Liver (tissue), 9 donors: ENCODE results near the gene CFAP69. TPM values are rescaled to one million over a fixed set of nuclear protein-coding genes. Genes with fewer than 3 reads are reported as not detected.
A peak's percentile ranks its signal among the peaks of the same experiment; 100 is the strongest.

Experiments
- DNase-seq: peaks from one replicate; pipeline ENCODE4 v3.0.0-alpha.2; 2017; ENCODE audit warnings: low spot score
- H3K27ac ChIP-seq, 2 donors: one replicate each; pipeline ENCODE4 v1.7.0; 2013; ENCODE audit warnings: inconsistent platforms in 2 of 2, low read length in 2 of 2, control low read depth in 1 of 2, low read depth in 1 of 2, mild to moderate bottlenecking in 1 of 2
- H3K27me3 ChIP-seq, 4 donors: one replicate each; pipeline versions ENCODE4 v1.6.1 to v1.7.0; 2013; ENCODE audit warnings: low read length in 3 of 4, inconsistent platforms in 1 of 4, mild to moderate bottlenecking in 1 of 4, moderate library complexity in 1 of 4; ENCODE audit not compliant: control insufficient read depth in 4 of 4, insufficient read depth in 4 of 4
- H3K36me3 ChIP-seq, 4 donors: one replicate each; pipeline versions ENCODE4 v1.6.1 to v1.7.0; 2013; ENCODE audit warnings: low read length in 3 of 4, mild to moderate bottlenecking in 3 of 4, low read depth in 1 of 4, moderate library complexity in 1 of 4; ENCODE audit not compliant: control insufficient read depth in 4 of 4, insufficient read depth in 3 of 4
- H3K4me1 ChIP-seq, 4 donors: one replicate each; pipeline versions ENCODE4 v1.6.1 to v1.7.0; 2013; ENCODE audit warnings: low read length in 3 of 4, mild to moderate bottlenecking in 3 of 4, moderate library complexity in 1 of 4; ENCODE audit not compliant: control insufficient read depth in 4 of 4, insufficient read depth in 4 of 4
- H3K4me3 ChIP-seq, 3 donors: one replicate each; pipeline versions ENCODE4 v1.6.1 to v1.7.0; 2013; ENCODE audit warnings: low read length in 3 of 3, control low read depth in 1 of 3, low read depth in 1 of 3, mild to moderate bottlenecking in 1 of 3
- H3K9ac ChIP-seq, 2 donors: one replicate each; pipeline ENCODE4 v1.7.0; 2013; ENCODE audit warnings: low read length in 2 of 2, mild to moderate bottlenecking in 2 of 2, moderate library complexity in 2 of 2, control low read depth in 1 of 2, low read depth in 1 of 2
- H3K9me3 ChIP-seq, 4 donors: one replicate each; pipeline versions ENCODE4 v1.6.1 to v1.7.0; 2013; ENCODE audit warnings: low read length in 3 of 4; ENCODE audit not compliant: control insufficient read depth in 4 of 4
- EGR1 ChIP-seq, 2 donors: IDR thresholded peaks; 2 replicates each; pipeline ENCODE4 v1.6.1; 2016 to 2018; ENCODE audit warnings: antibody characterized with exemption in 2 of 2, low read depth in 2 of 2
- FOXA1 ChIP-seq: IDR thresholded peaks from 2 replicates; pipeline ENCODE4 v1.6.1; 2016; ENCODE audit warnings: antibody characterized with exemption
- FOXA2 ChIP-seq: IDR thresholded peaks from 2 replicates; pipeline ENCODE4 v1.6.1; 2016; ENCODE audit warnings: antibody characterized with exemption
- GABPA ChIP-seq, 2 donors: IDR thresholded peaks in 1 of 2; conservative IDR thresholded peaks in 1 of 2; 2 replicates each; pipeline ENCODE4 v1.6.1; 2016; ENCODE audit warnings: antibody characterized with exemption in 2 of 2, mild to moderate bottlenecking in 1 of 2, moderate library complexity in 1 of 2
- HNF4G ChIP-seq: IDR thresholded peaks from 2 replicates; pipeline ENCODE4 v1.6.1; 2016; ENCODE audit warnings: antibody characterized with exemption
- JUND ChIP-seq, 2 donors: IDR thresholded peaks; 2 replicates each; pipeline ENCODE4 v1.6.1; 2016; ENCODE audit warnings: antibody characterized with exemption in 2 of 2
- NR2F2 ChIP-seq: IDR thresholded peaks from 2 replicates; pipeline ENCODE4 v1.6.1; 2016; ENCODE audit warnings: antibody characterized with exemption
- RAD21 ChIP-seq, 2 donors: IDR thresholded peaks; 2 replicates each; pipeline ENCODE4 v1.6.1; 2016; ENCODE audit warnings: antibody characterized with exemption in 2 of 2, mild to moderate bottlenecking in 2 of 2
- RXRA ChIP-seq, 2 donors: IDR thresholded peaks; 2 replicates each; pipeline ENCODE4 v1.6.1; 2017 to 2018; ENCODE audit warnings: antibody characterized with exemption in 2 of 2, mild to moderate bottlenecking in 1 of 2
- SP1 ChIP-seq: IDR thresholded peaks from 2 replicates; pipeline ENCODE4 v1.6.1; 2018; ENCODE audit warnings: antibody characterized with exemption, mild to moderate bottlenecking
- TAF1 ChIP-seq: conservative IDR thresholded peaks from 2 replicates; pipeline ENCODE4 v1.6.1; 2016; ENCODE audit warnings: antibody characterized with exemption, mild to moderate bottlenecking
- YY1 ChIP-seq: IDR thresholded peaks from 2 replicates; pipeline ENCODE4 v1.6.1; 2016; ENCODE audit warnings: antibody characterized with exemption, mild to moderate bottlenecking
- WGBS: extraction: QIAGEN DNeasy Blood & Tissue Kit; methylation state at CpG from one replicate; pipeline ENCODE4 v1.1.7; 2013; 5-methylcytosine and 5-hydroxymethylcytosine counted together
- polyA plus RNA-seq, 2 donors: library from polyadenylated mRNA; stranded (reverse) in 1 of 2; unstranded in 1 of 2; fragments of 200-250 nt in 1 of 2; fragments of >200 nt in 1 of 2; fragmentation: Nextera tagmentation in 1 of 2; extraction: Ambion mirVana in 1 of 2; gene quantifications; one replicate each; pipeline versions ENCODE4 v1.2.1 to v1.2.3, GENCODE V29; 2013 to 2015
- total RNA-seq, 2 donors: library from RNA; depleted of rRNA; stranded (reverse); fragments of >200 nt; gene quantifications; one replicate each; pipeline ENCODE4 v1.2.3, GENCODE V29; 2014
- TF ChIP-seq, protein P1 (sequence below): IDR thresholded peaks from 2 replicates; pipeline ENCODE4 v1.6.1; 2016; ENCODE audit warnings: antibody characterized with exemption
- TF ChIP-seq, protein P2 (sequence below): IDR thresholded peaks from 2 replicates; pipeline ENCODE4 v1.6.1; 2016; ENCODE audit warnings: antibody characterized with exemption, mild to moderate bottlenecking
- TF ChIP-seq, protein P3 (sequence below): fragments of 150-350 bp; IDR thresholded peaks from 2 replicates; pipeline ENCODE4 v1.5.1; 2017; ENCODE audit warnings: improper control_type of control experiment, low read depth, low read length; ENCODE audit not compliant: missing input control
- TF ChIP-seq, protein P4 (sequence below): IDR thresholded peaks from 2 replicates; pipeline ENCODE4 v1.6.1; 2016; ENCODE audit warnings: antibody characterized with exemption
- TF ChIP-seq, protein P5 (sequence below): IDR thresholded peaks from 2 replicates; pipeline ENCODE4 v1.6.1; 2016; ENCODE audit warnings: antibody characterized with exemption
- donor health status: healthy.
- donor health status: healthy.
- donor health status: healthy.
- donor health status: healthy.
- donor health status: healthy.

Gene CFAP69
- total and polyA plus RNA-seq, 4 donors: 1.2 to 11.7 (median 4.1) TPM

DNA sequence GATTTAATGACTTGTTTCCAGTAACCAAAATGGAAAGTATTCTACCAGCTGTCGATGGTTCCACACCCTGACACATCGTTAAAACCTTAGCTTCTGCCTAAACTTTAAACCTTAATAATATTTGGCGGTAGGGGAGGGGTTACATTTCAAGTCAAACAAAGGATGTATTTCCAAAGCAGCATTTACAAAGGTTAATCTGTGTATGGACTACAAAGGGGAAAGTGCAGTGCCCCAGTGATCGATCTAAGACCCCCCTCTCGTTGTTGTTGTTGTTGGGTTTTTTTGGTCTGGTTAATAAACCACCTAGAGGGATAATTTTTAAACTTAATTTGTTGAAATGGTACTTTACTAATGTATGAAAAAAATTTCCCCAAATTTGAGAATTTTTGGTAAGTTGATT is 34.5 kb upstream of the CFAP69 start (continued):
- TF ChIP-seq, protein P1, sequence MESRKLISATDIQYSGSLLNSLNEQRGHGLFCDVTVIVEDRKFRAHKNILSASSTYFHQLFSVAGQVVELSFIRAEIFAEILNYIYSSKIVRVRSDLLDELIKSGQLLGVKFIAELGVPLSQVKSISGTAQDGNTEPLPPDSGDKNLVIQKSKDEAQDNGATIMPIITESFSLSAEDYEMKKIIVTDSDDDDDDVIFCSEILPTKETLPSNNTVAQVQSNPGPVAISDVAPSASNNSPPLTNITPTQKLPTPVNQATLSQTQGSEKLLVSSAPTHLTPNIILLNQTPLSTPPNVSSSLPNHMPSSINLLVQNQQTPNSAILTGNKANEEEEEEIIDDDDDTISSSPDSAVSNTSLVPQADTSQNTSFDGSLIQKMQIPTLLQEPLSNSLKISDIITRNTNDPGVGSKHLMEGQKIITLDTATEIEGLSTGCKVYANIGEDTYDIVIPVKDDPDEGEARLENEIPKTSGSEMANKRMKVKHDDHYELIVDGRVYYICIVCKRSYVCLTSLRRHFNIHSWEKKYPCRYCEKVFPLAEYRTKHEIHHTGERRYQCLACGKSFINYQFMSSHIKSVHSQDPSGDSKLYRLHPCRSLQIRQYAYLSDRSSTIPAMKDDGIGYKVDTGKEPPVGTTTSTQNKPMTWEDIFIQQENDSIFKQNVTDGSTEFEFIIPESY: peak; percentile 8

DNA sequence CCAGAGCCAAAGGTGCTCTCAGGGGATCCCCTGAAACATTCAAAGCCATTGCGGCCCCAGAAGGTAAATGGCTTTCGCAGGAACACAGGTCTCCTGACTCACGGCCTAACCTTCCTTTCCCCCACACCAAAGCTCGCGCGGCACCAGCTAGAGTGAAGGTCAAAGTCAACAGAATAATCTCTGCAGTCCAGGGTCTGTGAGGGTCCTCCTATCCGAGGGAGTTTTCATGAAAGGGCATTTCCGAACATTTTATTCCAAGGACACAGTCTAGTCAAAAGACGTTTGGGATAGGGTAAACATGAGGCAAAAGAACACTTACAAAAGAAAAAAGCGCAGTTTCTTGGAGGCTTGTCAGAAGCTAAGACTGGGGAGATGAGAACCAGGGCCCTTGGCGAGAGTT is 34.0 kb upstream of the CFAP69 start:
- TF ChIP-seq, protein P1: no peak
- TF ChIP-seq EGR1 (IDR thresholded peaks at IDR 0.05; ENCODE audit: low read depth in 2 of 2) (no peak), FOXA2 (no peak), YY1 (no peak), NR2F2 (no peak)
- Histone ChIP-seq H3K4me1 (peaks cover 0 to 22% (median 13%) of the 10 kb centered on the region in 4 donors), H3K36me3 (no peaks in the 10 kb centered on the region), H3K27ac (peak overlapping the region; percentile 84 to 87), H3K27me3 (no peaks in the 10 kb centered on the region), H3K4me3 (peak overlapping the region; percentile 59 to 73 (median 70)), H3K9me3 (no peaks in the 10 kb centered on the region), H3K9ac (peak overlapping the region; percentile 74 to 92)
- WGBS: 12% methylated on average over 11 of the region's 11 CpGs
- peak; percentile 38 for DNase-seq

DNA sequence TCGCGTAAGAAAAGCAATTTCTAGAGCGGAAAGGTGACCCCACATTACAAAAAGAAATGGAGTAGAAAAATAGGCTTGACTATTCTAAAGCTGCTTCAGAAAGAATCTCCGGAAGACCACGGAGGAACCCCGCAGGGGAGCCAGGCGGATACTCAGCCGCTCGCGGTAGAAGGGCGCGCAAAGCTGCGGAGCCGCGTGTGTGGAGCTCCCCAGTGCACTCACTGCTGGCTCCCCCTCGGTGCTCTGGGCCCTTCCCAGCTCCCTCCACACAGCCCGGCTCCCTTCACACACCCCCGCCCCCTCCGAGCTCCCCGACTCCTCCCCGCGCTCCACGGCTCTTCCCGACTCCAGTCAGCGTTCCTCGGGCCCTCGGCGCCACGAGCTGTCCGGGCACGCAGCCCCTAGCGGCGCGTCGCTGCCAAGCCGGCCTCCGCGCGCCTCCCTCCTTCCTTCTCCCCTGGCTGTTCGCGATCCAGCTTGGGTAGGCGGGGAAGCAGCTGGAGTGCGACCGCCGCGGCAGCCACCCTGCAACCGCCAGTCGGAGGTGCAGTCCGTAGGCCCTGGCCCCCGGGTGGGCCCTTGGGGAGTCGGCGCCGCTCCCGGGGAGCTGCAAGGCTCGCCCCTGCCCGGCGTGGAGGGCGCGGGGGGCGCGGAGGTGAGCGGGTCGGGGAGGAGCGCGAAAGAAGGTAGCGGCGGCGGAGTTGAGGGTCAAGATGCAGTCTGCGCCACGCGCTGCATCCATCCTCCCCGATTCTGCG is 33.4 kb upstream of the CFAP69 start, which contains the start of gene STEAP2:
TSS of gene STEAP2 (plus strand) at position 350 of the 758 bp plus-strand sequence. CDS start 13,343 bp downstream, outside the sequence.
- peak; percentile 75 for DNase-seq
- Histone ChIP-seq H3K27me3 (no peaks in the 10 kb centered on the region), H3K27ac (peak within 1 kb of the TSS; percentile 84 to 87), H3K4me3 (peak within 1 kb of the TSS; percentile 59 to 73 (median 70)), H3K9ac (peak within 1 kb of the TSS; percentile 74 to 92), H3K9me3 (no peaks in the 10 kb centered on the region), H3K36me3 (no peaks in the 10 kb centered on the region), H3K4me1 (peaks cover 3 to 28% (median 19%) of the 10 kb centered on the region in 4 donors)
- WGBS: 2% methylated on average over 73 of the region's 73 CpGs
- peak; percentile 86 for TF ChIP-seq TAF1
- TF ChIP-seq, protein P2, sequence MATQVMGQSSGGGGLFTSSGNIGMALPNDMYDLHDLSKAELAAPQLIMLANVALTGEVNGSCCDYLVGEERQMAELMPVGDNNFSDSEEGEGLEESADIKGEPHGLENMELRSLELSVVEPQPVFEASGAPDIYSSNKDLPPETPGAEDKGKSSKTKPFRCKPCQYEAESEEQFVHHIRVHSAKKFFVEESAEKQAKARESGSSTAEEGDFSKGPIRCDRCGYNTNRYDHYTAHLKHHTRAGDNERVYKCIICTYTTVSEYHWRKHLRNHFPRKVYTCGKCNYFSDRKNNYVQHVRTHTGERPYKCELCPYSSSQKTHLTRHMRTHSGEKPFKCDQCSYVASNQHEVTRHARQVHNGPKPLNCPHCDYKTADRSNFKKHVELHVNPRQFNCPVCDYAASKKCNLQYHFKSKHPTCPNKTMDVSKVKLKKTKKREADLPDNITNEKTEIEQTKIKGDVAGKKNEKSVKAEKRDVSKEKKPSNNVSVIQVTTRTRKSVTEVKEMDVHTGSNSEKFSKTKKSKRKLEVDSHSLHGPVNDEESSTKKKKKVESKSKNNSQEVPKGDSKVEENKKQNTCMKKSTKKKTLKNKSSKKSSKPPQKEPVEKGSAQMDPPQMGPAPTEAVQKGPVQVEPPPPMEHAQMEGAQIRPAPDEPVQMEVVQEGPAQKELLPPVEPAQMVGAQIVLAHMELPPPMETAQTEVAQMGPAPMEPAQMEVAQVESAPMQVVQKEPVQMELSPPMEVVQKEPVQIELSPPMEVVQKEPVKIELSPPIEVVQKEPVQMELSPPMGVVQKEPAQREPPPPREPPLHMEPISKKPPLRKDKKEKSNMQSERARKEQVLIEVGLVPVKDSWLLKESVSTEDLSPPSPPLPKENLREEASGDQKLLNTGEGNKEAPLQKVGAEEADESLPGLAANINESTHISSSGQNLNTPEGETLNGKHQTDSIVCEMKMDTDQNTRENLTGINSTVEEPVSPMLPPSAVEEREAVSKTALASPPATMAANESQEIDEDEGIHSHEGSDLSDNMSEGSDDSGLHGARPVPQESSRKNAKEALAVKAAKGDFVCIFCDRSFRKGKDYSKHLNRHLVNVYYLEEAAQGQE: peak; percentile 42
- no peak for TF ChIP-seq FOXA2
- TF ChIP-seq RXRA (IDR thresholded peaks at IDR 0.05): no peak
- no peak for TF ChIP-seq JUND (IDR thresholded peaks at IDR 0.05)
- TF ChIP-seq, protein P1: no peak
- TF ChIP-seq, protein P3, sequence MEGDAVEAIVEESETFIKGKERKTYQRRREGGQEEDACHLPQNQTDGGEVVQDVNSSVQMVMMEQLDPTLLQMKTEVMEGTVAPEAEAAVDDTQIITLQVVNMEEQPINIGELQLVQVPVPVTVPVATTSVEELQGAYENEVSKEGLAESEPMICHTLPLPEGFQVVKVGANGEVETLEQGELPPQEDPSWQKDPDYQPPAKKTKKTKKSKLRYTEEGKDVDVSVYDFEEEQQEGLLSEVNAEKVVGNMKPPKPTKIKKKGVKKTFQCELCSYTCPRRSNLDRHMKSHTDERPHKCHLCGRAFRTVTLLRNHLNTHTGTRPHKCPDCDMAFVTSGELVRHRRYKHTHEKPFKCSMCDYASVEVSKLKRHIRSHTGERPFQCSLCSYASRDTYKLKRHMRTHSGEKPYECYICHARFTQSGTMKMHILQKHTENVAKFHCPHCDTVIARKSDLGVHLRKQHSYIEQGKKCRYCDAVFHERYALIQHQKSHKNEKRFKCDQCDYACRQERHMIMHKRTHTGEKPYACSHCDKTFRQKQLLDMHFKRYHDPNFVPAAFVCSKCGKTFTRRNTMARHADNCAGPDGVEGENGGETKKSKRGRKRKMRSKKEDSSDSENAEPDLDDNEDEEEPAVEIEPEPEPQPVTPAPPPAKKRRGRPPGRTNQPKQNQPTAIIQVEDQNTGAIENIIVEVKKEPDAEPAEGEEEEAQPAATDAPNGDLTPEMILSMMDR: peak; percentile 69
- TF ChIP-seq NR2F2: no peak
- TF ChIP-seq, protein P4, sequence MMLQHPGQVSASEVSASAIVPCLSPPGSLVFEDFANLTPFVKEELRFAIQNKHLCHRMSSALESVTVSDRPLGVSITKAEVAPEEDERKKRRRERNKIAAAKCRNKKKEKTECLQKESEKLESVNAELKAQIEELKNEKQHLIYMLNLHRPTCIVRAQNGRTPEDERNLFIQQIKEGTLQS: no peak
- TF ChIP-seq GABPA (IDR thresholded peaks at IDR 0.05 in 1 of 2, conservative IDR thresholded peaks at IDR 0.05 in 1 of 2): no peak
- TF ChIP-seq YY1: peak; percentile 59
- no peak for TF ChIP-seq EGR1 (IDR thresholded peaks at IDR 0.05; ENCODE audit: low read depth in 2 of 2)
- TF ChIP-seq, protein P5, sequence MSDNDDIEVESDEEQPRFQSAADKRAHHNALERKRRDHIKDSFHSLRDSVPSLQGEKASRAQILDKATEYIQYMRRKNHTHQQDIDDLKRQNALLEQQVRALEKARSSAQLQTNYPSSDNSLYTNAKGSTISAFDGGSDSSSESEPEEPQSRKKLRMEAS: no peak
- TF ChIP-seq HNF4G: no peak
- no peak for TF ChIP-seq SP1
- TF ChIP-seq FOXA1: no peak
- peak; percentile 41 to 85 for TF ChIP-seq RAD21 (IDR thresholded peaks at IDR 0.05)
